PC-9 (cell line): ENCODE data around the gene EGLN2. TPM values are rescaled to one million over a fixed set of nuclear protein-coding genes. Genes with fewer than 3 reads are reported as not detected.
"Not testable (repeated sequence)": the region's sequence is repeated elsewhere in the genome, so short reads cannot be mapped to it uniquely, and the experiment has no call there.

ENCODE experiments used
- BruUV-seq: library from RNA; stranded (reverse); fragments of 400-500 nt; replicated peaks from 2 replicates; lab custom pipeline; 2021; lab: Mats Ljungman, UMichigan
- CTCF ChIA-PET: fragments of 300-600 bp; sonication (Branson Sonifier 250); formaldehyde crosslinking; loops from one replicate; lab custom pipeline; 2022; ENCODE audit warnings: antibody characterized with exemption; lab: Charles Lee
- POLR2A ChIA-PET: fragments of 300-600 bp; sonication (Branson Sonifier 250); formaldehyde crosslinking; loops from one replicate; lab custom pipeline; 2022; ENCODE audit warnings: antibody characterized with exemption; ENCODE audit not compliant: unreplicated experiment; lab: Charles Lee
- DNase-seq, 2 experiments: peaks; one replicate each; pipeline versions ENCODE4 v3.0.0 to v3.0.0-alpha.2; 2015 to 2022; ENCODE audit warnings: mixed read lengths in 1 of 2
- H2AFZ ChIP-seq: fragments of 200-600 bp; sonication (generic); 2 replicates; pipeline ENCODE4 v1.8.1; 2017; ENCODE audit warnings: antibody characterized with exemption
- H3F3A ChIP-seq: fragments of 200-600 bp; sonication (generic); 2 replicates; pipeline ENCODE4 v1.8.1; 2017; ENCODE audit warnings: antibody characterized with exemption, mild to moderate bottlenecking, low read depth; ENCODE audit not compliant: insufficient read depth
- H3K27ac ChIP-seq: fragments of 200-600 bp; sonication (generic); 2 replicates; pipeline ENCODE4 v1.6.1; 2016; ENCODE audit warnings: mixed run types
- H3K27me3 ChIP-seq: fragments of 200-600 bp; sonication (generic); 2 replicates; pipeline ENCODE4 v1.6.1; 2016; ENCODE audit warnings: low read depth, mixed run types; ENCODE audit not compliant: insufficient read depth
- H3K36me3 ChIP-seq: fragments of 200-600 bp; sonication (generic); 2 replicates; pipeline ENCODE4 v1.6.1; 2016; ENCODE audit warnings: low read depth, mixed run types
- H3K4me1 ChIP-seq: fragments of 200-600 bp; sonication (generic); replicated peaks from 2 replicates; pipeline ENCODE4 v1.6.1; 2016; ENCODE audit warnings: mixed run types; ENCODE audit not compliant: insufficient read depth
- H3K4me2 ChIP-seq: fragments of 200-600 bp; sonication (generic); 2 replicates; pipeline ENCODE4 v1.6.1; 2017; ENCODE audit warnings: mixed run types
- H3K4me3 ChIP-seq: fragments of 200-600 bp; sonication (generic); 2 replicates; pipeline ENCODE4 v1.6.1; 2016; ENCODE audit warnings: mixed run types
- H3K79me2 ChIP-seq: fragments of 200-600 bp; sonication (generic); 2 replicates; pipeline ENCODE4 v1.6.1; 2017; ENCODE audit warnings: low read depth, mixed run types
- H3K9me2 ChIP-seq: fragments of 200-600 bp; sonication (generic); 2 replicates; pipeline ENCODE4 v1.8.1; 2017; ENCODE audit warnings: mild to moderate bottlenecking; ENCODE audit not compliant: insufficient read depth
- H3K9me3 ChIP-seq: fragments of 200-600 bp; sonication (generic); 2 replicates; pipeline ENCODE4 v1.8.1; 2016; ENCODE audit warnings: low read depth; ENCODE audit not compliant: insufficient read depth
- H4K20me1 ChIP-seq: fragments of 200-600 bp; sonication (generic); 2 replicates; pipeline ENCODE4 v1.8.1; 2017; ENCODE audit not compliant: insufficient read depth
- CTCF ChIP-seq: fragments of 200-600 bp; sonication (generic); conservative IDR thresholded peaks from 2 replicates; pipeline ENCODE4 v1.6.1; 2017; ENCODE audit warnings: mixed run types, antibody characterized with exemption, mild to moderate bottlenecking, moderate library complexity
- EZH2 ChIP-seq: fragments of 200-600 bp; sonication (generic); IDR thresholded peaks from 2 replicates; pipeline ENCODE4 v1.8.0; 2017; ENCODE audit warnings: antibody characterized with exemption, low read depth
- intact Hi-C: fragments of 100-400 bp; cut with micrococcal nuclease; formaldehyde crosslinking; loops from one replicate; pipeline ENCODE4 v1.10.0; 2022; ENCODE audit not compliant: unreplicated experiment
- total RNA-seq: library from RNA; stranded (reverse); gene quantifications from 2 replicates; pipeline ENCODE4 v1.2.3, GENCODE V29; 2021

The EGLN2 gene
- total RNA-seq, 1 experiment from 2014 or later, result 78.4 TPM

GRCh38 chr19:40763526-40763925 is 35.5 kb upstream of the EGLN2 start:
- intact Hi-C loops, result no loop called here

GRCh38 chr19:40763963-40764362 is 35.0 kb upstream of the EGLN2 start:
- Histone ChIP-seq H3K79me2 (0 out of 2 replicates have a peak, but pooled peaks cover 4% of the 10 kb centered on the region), H3F3A (peaks cover 68% of the 10 kb centered on the region; the same call in 1 of the 2 replicates), H3K4me3 (no peak overlapping the region), H3K4me2 (no peak overlapping the region), H2AFZ (no peak overlapping the region), H3K36me3 (peaks cover 56% of the 10 kb centered on the region), H3K9me2 (no peaks in the 10 kb centered on the region), H3K9me3 (no peaks in the 10 kb centered on the region), H3K4me1 (no peaks in the 10 kb centered on the region), H3K27ac (no peak overlapping the region), H3K27me3 (no peaks in the 10 kb centered on the region), H4K20me1 (peaks cover 60% of the 10 kb centered on the region)
- CTCF ChIA-PET, result no interaction called here
- POLR2A ChIA-PET, result no interaction called here
- BruUV-seq, result no TSS peak
- no peak for TF ChIP-seq EZH2
- TF ChIP-seq CTCF, result no peak
- intact Hi-C loops, result no loop called here
- no peak for DNase-seq

More at GRCh38 chr19:40763526-40763925, 35.5 kb upstream of the EGLN2 start:
- no peaks in the 10 kb centered on the region for H3K9me2 ChIP-seq
- H4K20me1 ChIP-seq, result peaks cover 63% of the 10 kb centered on the region
- H3K79me2 ChIP-seq, result peaks cover 6% of the 10 kb centered on the region; the same call in 1 of the 2 replicates
- peaks cover 66% of the 10 kb centered on the region; the same call in 1 of the 2 replicates for H3F3A ChIP-seq
- TF ChIP-seq EZH2 (no peak), CTCF (no peak)
- H3K9me3 ChIP-seq, result no peaks in the 10 kb centered on the region
- no peaks in the 10 kb centered on the region for H3K27me3 ChIP-seq
- H3K4me1 ChIP-seq, result no peaks in the 10 kb centered on the region
- DNase-seq, result no peak
- peaks cover 60% of the 10 kb centered on the region for H3K36me3 ChIP-seq
- H3K4me3 ChIP-seq, result no peak overlapping the region
- BruUV-seq, result no TSS peak
- ChIA-PET CTCF (no interaction called here), POLR2A (no interaction called here)
- H3K4me2 ChIP-seq, result no peak overlapping the region
- no peak overlapping the region for H3K27ac ChIP-seq
- H2AFZ ChIP-seq, result no peak overlapping the region

- H3K9me3 ChIP-seq, H3K27ac ChIP-seq, CTCF ChIA-PET, BruUV-seq, H3K27me3 ChIP-seq, H3K4me3 ChIP-seq, H2AFZ ChIP-seq, intact Hi-C loops, H3K9me2 ChIP-seq, DNase-seq, POLR2A ChIA-PET, H3K4me1 ChIP-seq, H3K79me2 ChIP-seq, H3K4me2 ChIP-seq: not testable (repeated sequence)
- peaks cover 38% of the 10 kb centered on the region for H4K20me1 ChIP-seq
- H3F3A ChIP-seq, result peaks cover 61% of the 10 kb centered on the region; the same call in 1 of the 2 replicates
- H3K36me3 ChIP-seq, result peaks cover 35% of the 10 kb centered on the region
Observed at GRCh38 chr19:40766385-40766784, 32.6 kb upstream of the EGLN2 start.

- H2AFZ ChIP-seq, result no peak overlapping the region
- H3F3A ChIP-seq, result peaks cover 48% of the 10 kb centered on the region; the same call in 1 of the 2 replicates
- intact Hi-C loops, result no loop called here
- no peak overlapping the region for H3K27ac ChIP-seq
- no peaks in the 10 kb centered on the region for H3K9me2 ChIP-seq
- no peaks in the 10 kb centered on the region for H3K9me3 ChIP-seq
- TF ChIP-seq EZH2, result no peak
- TF ChIP-seq CTCF, result no peak
- peaks cover 14% of the 10 kb centered on the region for H3K36me3 ChIP-seq
- ChIA-PET POLR2A (no interaction called here), CTCF (no interaction called here)
- H3K4me2 ChIP-seq, result no peak overlapping the region
- H3K79me2 ChIP-seq, result no peaks in the 10 kb centered on the region
- DNase-seq, result no peak
- H3K4me1 ChIP-seq, result no peaks in the 10 kb centered on the region
- no peak overlapping the region for H3K4me3 ChIP-seq
- H3K27me3 ChIP-seq, result no peaks in the 10 kb centered on the region
- peaks cover 15% of the 10 kb centered on the region for H4K20me1 ChIP-seq
- BruUV-seq, result no TSS peak
Observed at GRCh38 chr19:40768869-40769268, 30.1 kb upstream of the EGLN2 start.

GRCh38 chr19:40771101-40771862 is 27.7 kb upstream of the EGLN2 start:
- CTCF ChIA-PET, BruUV-seq, DNase-seq, H3K4me3 ChIP-seq, H3K27ac ChIP-seq, POLR2A ChIA-PET, H3K79me2 ChIP-seq, H2AFZ ChIP-seq, intact Hi-C loops, H3K9me2 ChIP-seq, H3K36me3 ChIP-seq, H3K9me3 ChIP-seq, H4K20me1 ChIP-seq, H3K4me1 ChIP-seq, H3K27me3 ChIP-seq, H3K4me2 ChIP-seq: not testable (repeated sequence)
- H3F3A ChIP-seq, result peaks cover 31% of the 10 kb centered on the region; the same call in 1 of the 2 replicates
